HG02884 (cell line): ENCODE measurements around the gene TMCO1.
"Not testable (repeated sequence)": the region's sequence is repeated elsewhere in the genome, so short reads cannot be mapped to it uniquely, and the experiment has no call there.

Experiments used
- ATAC-seq: cut with Tn5 transposase; IDR thresholded peaks from one replicate; pipeline ENCODE4 v1.9.1; 2021; ENCODE audit warnings: mild to moderate bottlenecking, moderate library complexity; ENCODE audit not compliant: unreplicated experiment

The TMCO1 gene, protein sequence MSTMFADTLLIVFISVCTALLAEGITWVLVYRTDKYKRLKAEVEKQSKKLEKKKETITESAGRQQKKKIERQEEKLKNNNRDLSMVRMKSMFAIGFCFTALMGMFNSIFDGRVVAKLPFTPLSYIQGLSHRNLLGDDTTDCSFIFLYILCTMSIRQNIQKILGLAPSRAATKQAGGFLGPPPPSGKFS

DNA sequence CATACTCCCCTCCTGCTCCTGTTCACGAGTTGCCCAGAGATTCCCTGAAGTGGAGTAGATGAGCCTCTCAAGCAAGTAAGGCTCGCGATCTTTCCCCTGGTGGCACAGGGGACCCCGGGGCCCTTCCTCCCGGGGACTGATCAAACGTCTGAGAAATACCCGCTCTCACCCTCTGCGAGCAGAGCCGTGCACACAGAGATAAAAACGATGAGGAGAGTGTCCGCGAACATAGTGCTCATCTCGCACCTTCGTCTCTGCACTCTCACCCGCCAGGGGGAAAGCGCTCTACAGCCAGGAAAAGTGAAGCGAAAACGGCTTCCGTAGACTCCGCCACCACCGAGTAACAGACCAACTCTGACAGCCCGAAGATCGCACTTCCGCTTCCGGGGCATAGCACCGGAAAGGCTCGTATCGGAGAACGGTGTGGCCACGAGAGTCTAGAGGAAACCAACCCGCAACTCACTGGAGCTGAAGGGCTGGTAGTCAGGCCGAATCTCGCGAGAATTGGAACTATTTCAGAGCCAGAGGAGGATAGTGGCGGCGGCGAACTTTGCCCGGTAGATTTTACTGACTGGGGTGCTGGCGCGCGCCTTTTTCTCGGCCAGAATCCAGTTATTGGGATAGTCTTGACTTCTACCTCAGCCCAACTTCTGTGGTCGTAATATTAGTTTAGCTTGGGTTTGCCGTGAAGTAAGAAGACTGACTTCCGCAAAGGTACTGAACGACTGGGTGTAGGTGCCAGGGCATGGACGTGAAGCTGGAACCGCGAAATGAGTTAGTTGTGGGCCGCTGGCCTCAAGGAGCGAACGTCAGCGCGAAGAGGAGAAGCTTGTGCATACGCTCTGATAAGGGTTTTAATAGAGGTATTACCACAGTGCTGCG is at the start of gene TMCO1:
Gene TMCO1, minus strand, starts transcription at position 356 of the 882 bp plus-strand sequence. Its CDS starts 117 bp downstream, at position 239.
- peak; percentile 99 for ATAC-seq

DNA sequence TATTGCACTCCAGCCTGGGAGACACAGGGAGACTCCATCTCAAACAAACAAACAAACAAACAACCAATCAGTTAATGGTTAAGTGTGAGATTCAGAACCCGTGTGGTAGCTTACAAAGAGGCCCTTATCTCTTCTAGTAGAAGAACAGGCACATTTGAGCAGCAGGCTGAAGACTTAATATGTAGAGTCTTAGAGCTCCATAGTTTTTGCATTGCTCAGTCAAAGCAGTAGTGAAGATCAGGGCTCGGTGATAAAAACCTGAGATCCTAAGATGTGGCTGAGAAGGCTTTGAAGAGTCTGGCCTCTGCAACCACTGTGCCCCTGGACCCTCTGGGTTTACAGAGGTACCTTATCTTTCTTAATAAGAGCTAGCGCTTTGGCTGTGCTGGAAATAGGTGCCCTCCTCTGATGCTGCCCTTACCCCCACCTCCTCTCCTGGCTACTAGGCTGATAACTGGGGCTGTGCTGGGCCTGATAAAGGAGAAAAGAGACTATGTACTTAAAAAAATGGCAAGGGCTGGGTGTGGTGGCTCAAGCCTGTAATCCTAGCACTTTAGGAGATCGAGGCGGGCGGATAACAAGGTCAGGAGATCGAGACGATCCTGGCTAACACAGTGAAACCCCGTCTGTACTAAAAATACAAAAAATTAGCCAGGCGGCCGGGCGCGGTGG is 48.3 kb upstream of the TMCO1 start:
- no peak for ATAC-seq

DNA sequence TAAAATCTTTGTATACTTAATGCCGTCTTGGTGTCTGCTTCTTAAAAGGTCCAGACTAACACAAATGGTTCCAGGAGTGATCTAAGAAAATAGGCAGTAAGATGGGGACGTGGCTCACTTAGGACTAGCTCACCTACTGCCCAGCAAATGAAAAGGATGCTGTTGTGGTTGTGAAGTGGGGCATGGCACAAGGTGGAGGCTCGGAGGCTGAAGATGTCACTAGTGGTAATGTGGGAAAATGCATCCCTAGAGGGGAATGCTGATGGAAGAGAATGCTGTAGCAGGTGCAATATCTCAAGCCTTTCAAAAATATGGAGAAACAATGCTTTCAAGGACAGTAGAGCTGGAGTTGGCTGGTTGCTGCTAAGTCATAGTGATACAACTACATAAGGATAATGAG is 47.5 kb upstream of the TMCO1 start:
- ATAC-seq = no peak

DNA sequence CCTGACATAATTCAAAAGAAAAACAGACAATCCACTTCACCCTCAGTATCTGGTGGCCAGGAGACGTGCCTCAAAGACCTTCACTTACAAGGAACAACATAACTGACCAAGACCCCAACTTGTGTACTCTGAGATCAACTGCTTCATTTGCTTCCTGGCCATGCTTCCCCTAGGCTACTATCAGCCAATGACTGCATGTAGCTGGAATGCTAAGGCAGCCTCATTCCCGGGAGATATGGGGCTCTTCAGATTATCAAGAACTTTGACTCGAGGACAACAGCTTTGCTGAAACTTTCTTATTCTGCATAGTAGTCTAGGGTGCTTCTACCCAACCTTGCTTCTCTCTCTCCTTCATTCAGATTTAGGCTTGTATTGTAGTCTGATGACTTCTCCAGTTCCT is 47.1 kb upstream of the TMCO1 start:
- no peak for ATAC-seq

DNA sequence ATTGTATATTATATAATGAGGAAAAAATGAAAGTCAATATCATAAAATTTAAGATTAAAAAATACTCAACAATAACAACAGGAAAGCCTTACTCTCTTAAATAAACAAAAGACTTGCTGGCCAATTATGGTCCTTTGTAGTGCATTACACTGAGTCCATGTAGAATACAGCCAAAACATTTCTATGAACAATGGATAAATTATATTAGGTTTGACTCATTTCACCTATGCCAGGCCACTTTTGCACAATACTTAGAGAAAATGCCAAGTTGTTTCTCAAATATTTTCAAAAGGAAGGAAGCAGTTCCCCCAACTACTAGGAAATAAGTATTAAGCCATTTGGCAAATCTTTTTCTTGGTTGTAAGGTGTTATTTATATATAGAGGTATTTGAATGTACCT is 38.9 kb upstream of the TMCO1 start:
- ATAC-seq = no peak

DNA sequence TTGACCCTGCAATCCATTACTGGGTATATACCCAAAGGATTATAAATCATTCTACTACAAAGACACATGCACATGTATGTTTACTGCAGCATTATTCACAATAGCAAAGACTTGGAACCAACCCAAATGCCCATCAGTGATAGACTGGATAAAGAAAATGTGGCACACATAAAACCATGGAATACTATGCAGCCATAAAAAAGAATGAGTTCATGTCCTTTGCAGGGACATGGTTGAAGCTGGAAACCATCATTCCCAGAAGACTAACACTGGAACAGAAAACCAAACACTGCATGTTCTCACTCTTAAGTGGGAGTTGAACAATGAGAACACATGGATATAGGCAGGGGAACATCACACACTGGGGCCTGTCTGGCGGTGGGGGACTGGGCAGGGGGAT is 35.8 kb upstream of the TMCO1 start:
- ATAC-seq = not testable (repeated sequence)

DNA sequence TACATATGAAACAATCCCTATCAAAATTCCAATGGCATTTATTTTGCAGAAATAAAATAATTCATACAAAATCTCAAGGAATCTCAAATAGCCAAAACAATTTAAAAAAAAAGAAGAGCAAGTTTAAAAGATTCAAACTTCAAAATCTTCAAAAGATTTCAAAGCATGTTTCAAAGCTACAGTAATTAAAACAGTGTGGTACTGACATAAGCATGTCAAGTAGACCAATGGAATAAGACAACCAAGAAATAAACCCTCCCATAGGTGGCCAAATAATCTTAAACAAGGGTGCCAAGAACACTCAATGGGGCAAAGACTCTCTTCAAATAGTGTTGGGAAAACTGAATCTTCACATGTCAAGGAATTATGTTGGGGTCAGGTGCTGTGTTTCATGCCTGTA is 30.7 kb upstream of the TMCO1 start:
- ATAC-seq = no peak

DNA sequence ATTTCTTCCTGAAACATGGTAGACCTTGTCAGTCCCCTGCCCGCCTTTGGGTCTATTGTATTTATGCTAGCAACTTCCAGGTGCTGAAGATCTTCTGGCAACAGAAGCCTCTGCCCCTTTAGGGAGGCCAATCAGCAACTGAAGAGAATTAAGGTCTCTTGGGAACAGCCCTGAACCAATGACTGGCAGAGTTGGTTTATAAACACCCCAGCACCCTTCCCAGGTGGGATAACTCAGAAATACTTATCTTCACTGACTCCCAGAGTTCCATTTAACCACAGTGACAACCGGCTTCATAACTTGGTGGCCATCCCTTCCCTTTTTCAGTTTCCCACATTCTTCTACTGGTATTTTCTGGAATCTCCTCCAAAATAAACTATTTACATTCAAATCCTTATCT is 27.2 kb upstream of the TMCO1 start:
- ATAC-seq = no peak

DNA sequence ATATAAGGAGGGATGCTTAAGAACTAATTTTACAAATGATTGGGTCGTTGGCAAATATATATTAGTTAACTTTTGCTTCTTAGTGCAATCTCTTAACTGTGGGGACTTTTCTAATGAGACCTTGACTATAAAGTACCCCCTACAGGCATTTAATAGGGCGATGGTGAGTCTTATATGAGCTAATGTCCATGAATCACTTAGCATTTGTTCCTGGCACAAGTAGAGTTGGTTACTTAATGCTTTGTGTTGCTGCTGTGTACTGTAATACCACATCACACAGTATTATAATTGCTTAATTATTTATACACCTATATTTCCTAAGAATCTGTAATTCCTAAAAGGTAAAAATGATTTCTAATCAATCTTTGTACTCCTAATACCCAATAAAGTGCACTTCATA is 25.3 kb upstream of the TMCO1 start:
- no peak for ATAC-seq

DNA sequence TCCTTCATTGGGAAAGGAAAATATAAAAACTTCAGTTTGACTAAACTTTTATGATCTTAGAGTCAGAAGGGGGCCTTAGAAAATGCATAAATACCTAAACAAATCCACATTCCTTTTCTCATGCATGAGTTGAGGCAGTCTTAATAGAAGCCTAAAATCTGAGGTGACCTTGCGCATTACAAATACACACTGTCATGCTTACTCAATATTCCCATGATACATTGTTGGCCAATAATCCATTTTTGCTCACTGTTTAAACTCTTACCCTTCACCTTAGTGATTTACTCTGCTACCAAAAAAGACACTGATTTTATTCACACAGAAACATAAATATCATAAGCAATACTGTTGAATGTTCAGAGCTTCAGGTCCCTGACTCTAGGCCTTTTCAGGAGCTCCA is 19.1 kb upstream of the TMCO1 start:
- ATAC-seq = no peak

DNA sequence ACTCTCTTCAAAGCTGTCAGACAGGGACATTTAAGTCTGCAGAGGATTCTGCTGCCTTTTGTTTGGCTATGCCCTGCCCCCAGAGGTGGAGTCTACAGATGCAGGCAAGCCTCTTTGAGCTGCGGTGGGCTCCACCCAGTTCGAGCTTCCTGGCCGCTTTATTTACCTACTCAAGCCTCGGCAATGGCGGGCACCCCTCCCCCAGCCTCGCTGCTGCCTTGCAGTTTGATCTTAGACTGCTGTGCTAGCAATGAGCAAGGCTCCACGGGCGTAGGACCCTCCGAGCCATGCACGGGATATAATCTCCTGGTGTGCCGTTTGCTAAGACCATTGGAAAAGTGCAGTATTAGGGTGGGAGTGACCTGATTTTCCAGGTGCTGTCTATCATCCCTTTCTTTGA is 14.9 kb upstream of the TMCO1 start:
- ATAC-seq = not testable (repeated sequence)

DNA sequence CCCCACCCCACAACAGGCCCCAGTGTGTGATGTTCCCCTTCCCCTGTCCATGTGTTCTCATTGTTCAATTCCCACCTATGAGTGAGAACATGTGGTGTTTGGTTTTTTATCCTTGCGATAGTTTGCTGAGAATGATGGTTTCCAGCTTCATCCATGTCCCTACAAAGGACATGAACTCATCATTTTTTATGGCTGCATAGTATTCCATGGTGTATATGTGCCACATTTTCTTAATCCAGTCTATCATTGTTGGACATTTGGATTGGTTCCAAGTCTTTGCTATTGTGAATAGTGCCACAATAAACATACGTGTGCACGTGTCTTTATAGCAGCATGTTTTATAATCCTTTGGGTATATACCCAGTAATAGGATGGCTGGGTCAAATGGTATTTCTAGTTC is 9.5 kb upstream of the TMCO1 start:
- ATAC-seq = not testable (repeated sequence)

DNA sequence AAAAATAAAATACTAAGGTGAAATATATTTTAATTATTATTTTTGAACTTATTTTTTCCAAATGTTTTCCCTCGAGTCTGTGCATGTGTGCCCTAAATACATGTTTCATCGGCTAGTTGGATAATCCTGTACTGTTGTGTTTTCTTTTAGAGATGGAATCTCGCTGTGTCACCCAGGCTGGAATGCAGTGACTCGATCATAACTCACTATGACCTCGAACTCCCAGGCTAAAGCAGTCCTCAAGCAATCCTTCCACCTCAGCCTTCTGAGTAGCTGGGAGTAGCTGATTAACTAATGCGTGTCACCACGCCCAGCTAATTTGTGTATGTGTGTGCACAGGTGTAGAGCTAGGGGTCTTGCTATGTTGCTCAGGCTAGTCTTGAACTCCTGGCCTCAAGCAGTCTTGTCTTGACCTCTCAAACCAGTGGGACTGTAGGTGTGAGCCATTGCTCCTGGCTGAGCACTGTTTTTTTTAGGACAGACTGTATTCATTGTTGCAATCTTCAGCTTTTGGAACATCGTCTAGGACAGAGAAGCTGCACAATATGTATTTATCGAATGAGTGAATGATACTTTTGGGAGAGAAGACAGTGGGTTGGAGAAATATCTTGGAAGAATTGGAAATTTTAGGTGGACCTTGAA is 4.8 kb upstream of the TMCO1 start:
- no peak for ATAC-seq

DNA sequence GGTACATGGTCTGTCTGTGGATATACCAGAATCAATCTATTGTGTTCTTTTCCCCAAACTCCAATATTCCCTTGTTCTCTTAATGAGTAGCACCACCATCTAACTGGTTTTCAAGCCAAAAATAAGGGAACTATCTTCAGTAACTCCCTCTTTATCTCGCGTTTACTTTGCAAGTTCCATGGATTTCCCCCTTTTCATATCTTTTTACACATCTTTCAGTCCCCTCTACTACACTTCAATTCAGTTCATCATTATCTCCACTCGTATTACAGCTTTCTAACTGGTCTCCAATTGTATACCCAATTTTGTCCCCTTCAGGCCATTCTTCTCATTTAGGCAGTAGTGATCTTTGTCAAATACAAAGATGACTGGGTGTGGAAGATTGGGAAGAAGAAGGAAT is 4.1 kb upstream of the TMCO1 start:
- ATAC-seq = no peak

DNA sequence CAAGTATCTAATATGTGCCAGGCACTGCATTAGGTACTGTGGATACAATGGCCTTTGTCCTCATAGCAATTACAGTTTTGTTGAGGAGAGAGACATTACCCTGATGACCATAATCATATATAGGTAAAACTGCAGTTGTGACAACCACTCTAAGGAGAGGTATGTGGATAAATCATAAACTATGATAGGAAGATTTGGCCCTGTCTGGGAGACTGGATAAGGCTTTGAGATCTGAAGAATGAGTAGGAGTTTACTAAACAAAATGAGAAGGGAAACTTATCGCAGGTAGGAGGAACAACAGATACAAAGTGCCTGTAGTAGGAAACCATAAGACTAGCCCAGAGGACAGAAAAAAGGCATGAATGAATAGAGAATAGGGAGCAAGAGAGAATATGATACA is 4.4 kb downstream of the TMCO1 start:
- no peak for ATAC-seq

DNA sequence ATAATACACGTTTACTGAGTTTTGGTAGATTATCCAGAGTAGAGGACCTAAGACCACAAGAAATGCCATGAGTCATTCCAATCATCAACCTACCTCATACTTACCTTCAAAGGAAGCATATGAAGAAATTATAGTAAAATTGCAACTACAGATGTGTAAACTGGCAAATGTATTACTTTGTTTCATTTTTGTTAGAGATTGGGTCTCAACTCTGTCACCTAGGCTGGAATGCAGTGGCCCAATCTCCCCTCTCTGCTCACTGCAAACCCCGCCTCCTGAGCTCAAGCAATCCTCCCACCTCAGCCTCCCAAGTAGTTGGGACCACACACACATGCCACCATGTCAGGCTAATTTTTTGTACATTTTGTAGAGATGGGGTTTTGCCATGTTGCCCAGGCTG is 5.2 kb downstream of the TMCO1 start:
- no peak for ATAC-seq

DNA sequence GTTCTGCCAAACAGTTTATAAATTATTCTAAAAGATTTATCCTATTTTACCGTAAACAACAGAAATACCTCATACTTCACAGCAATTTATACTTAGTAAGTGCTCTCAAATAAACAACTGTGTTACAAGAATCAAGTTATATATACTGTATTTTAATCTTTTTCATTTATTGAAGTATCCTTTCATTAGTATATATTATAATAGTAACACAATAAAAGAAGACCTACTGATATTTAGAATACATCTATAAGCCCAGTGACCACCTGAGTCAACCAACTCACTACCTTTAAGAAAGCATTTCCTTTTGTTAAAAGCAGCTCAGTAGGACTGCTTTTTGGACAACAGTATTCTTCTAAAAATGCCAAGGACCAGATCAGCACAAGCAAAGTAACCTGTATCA is 5.9 kb downstream of the TMCO1 start:
- no peak for ATAC-seq

DNA sequence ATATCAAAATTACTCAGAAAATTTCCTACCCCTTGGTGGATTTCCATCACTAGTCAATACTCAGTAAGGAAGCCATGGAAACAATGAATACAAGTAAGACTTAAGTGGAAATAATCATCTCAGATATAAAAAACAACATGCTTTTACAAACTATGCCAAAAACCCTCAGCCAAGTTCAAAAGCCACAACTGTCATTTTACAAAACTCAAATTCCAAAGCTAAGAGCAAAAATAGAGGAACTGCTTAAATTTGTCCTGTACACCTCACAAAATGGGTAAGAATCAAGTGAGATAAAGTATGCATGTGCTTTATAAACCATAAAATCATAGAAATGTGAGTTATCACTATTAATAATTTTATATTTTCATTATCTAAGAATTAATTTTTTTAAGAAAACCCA is 9.6 kb downstream of the TMCO1 start:
- ATAC-seq = no peak

DNA sequence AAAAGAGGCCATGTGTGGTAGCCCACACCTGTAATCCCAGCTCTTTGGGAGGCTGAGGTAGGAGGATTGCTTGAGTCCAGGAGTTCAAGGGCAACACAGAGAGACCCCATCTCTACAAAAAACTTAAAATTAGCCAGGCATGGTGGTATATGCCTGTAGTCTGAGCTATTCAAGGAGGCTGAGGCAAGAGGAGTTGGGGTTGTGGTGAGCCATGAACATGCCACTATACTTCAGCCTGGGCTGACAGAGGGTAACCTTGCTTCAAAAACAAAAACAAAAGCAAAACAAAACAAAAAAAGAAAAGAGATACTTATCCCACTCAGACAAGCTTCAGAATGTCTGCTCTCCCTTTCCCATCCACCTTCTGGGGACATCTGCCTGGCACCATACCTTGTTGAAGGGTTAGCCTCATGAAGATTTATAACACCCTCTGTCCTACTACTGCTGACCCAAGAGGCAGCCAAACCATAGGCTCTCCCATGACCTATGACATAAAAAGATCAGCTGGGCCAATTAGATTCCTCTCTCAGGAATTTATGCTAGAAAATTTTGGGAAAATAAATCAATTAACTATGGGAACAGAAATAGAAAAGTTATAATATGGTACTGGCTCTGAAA is 13.2 kb downstream of the TMCO1 start:
- no peak for ATAC-seq

DNA sequence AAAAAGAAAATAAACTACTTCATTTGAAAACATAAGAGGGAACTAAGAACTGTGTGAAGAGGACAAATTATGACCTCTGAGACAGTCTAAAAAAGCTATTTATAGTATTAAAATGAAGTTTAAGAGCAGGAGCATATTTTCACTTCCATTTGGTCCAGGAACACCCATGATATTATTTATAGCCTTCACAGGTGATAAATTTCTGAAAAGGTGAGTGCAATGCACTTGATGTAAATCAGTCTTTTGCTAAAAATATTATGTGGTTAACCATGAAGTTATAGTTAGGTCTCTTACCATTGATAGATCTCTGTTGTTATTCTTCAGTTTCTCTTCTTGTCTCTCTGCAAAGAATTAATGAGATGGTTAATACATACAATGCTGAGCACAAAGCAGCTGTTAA is 14.7 kb downstream of the TMCO1 start:
- ATAC-seq = peak; percentile 95

DNA sequence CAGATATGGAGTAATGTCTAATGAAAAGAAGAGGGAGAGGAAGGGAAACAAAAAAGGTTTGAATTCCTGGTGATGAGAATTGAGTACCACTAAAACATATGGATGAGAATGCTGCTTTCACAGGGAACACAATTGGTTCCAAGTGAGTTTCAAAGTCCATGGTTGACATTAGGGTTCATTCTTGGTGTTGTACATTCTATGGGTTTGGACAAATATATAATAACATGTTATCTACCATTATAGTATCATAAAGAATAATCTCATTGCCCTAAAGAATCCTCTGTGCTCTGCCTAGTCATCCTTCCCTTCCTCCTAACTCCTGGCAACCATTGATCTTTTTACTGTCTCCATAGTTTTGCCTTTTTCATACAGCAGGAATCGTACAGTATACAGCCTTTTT is 20.1 kb downstream of the TMCO1 start:
- no peak for ATAC-seq
